ENCODE measurements around the gene CTRB2. TPM values are rescaled to one million over a fixed set of nuclear protein-coding genes. Genes with fewer than 3 reads are reported as not detected.

Gene CTRB2
- total RNA-seq = not detected in 2 replicates

DNA sequence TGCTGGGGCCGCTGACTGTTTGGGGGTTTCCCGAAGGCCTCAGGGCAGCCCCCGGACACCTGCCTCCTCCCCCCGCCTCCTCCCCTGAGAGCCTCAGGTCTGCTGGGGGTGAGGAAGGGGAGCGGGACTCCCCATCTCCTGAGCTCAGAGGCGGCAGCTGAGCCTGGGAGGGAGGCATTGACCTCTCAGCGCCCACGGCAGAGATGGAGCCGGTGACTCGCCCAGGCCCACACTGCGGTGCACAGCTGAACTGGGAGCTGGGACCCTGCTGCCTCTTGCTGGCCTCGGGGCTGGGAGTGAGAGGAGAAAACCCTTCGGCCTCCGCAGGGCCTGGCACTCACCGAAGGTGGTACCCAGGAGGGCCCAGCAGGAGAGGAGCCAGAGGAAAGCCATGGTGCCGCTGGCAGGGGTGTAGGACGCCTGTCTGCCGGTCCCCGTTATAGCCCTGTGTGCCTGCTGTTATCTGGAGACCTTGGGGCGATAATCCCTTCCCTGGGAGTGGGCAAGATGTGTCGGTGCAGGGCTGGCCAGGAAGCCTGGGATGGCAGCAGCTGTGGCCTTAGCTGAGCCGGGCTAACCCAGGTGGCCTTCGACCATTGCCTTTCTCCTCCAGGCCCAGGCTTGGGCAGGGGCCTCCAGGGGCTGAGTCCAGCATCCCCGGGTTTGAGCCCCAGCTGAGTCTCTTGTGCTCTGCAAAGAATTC, at the start of gene CTRB2:
Gene CTRB2 (minus strand): TSS at position 413 of the 703 bp plus-strand sequence. CDS start 20 bp downstream, at position 393.
- H3K4me3 ChIP-seq (ENCODE audit: low read depth, low read length) = no peak within 1 kb of the TSS
- TF ChIP-seq, protein P1, sequence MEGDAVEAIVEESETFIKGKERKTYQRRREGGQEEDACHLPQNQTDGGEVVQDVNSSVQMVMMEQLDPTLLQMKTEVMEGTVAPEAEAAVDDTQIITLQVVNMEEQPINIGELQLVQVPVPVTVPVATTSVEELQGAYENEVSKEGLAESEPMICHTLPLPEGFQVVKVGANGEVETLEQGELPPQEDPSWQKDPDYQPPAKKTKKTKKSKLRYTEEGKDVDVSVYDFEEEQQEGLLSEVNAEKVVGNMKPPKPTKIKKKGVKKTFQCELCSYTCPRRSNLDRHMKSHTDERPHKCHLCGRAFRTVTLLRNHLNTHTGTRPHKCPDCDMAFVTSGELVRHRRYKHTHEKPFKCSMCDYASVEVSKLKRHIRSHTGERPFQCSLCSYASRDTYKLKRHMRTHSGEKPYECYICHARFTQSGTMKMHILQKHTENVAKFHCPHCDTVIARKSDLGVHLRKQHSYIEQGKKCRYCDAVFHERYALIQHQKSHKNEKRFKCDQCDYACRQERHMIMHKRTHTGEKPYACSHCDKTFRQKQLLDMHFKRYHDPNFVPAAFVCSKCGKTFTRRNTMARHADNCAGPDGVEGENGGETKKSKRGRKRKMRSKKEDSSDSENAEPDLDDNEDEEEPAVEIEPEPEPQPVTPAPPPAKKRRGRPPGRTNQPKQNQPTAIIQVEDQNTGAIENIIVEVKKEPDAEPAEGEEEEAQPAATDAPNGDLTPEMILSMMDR (conservative IDR thresholded peaks at IDR 0.05; ENCODE audit: low read depth, low read length) = no peak
- no peak for DNase-seq (ENCODE audit: low read depth)

DNA sequence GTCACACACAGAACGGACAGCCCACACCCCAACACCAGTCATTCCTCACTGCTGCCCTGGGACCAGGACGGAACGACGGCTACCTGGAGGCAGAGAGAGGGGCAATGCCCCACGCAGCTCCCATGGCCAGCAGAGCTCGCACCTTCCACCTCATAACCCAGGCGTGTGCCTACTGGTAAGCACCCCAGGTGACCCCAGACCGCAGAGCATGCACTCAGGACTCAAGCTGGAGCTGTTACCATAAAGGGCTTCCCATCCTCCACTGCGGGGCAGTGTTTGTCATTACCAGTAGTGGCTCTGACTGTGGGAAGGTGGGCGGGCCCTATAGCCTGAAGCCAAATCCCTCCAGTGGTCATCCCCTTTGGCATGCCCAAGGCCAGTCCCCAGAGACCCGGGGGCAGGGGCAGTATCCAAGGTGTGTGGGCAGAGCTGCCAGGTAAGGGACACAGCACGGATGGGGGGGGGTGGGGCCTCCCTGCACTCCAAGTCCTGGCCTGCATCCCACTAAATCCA, 49.2 kb upstream of the CTRB2 start:
- TF ChIP-seq, protein P1 (conservative IDR thresholded peaks at IDR 0.05; ENCODE audit: low read depth, low read length) = no peak
- DNase-seq (ENCODE audit: low read depth) = no peak
- H3K4me3 ChIP-seq (ENCODE audit: low read depth, low read length) = no peak overlapping the region

DNA sequence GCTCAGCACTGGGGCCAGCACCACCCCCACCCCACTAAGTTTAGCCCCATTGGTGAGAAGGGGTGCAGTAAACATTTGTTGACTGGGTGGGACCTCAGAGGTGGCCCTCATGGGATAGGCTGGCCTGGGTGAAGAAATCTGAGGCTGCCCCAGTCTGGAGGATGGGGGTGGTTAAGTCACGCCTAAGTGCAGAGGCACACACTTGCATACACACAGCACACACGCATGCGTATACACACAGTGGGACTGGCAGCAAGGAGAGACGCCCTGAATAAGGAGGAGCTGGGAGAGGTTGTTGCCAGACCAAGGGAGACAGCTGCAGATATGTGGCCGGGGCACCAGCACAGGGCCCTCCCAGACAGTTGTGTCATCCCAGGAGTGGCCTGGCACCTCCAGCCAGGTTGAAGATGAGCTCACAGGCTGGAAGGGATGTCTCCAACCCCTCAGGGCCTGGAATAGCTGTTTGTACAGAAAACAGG, 47.4 kb upstream of the CTRB2 start:
- TF ChIP-seq, protein P1 (conservative IDR thresholded peaks at IDR 0.05; ENCODE audit: low read depth, low read length) = no peak
- DNase-seq (ENCODE audit: low read depth) = no peak

DNA sequence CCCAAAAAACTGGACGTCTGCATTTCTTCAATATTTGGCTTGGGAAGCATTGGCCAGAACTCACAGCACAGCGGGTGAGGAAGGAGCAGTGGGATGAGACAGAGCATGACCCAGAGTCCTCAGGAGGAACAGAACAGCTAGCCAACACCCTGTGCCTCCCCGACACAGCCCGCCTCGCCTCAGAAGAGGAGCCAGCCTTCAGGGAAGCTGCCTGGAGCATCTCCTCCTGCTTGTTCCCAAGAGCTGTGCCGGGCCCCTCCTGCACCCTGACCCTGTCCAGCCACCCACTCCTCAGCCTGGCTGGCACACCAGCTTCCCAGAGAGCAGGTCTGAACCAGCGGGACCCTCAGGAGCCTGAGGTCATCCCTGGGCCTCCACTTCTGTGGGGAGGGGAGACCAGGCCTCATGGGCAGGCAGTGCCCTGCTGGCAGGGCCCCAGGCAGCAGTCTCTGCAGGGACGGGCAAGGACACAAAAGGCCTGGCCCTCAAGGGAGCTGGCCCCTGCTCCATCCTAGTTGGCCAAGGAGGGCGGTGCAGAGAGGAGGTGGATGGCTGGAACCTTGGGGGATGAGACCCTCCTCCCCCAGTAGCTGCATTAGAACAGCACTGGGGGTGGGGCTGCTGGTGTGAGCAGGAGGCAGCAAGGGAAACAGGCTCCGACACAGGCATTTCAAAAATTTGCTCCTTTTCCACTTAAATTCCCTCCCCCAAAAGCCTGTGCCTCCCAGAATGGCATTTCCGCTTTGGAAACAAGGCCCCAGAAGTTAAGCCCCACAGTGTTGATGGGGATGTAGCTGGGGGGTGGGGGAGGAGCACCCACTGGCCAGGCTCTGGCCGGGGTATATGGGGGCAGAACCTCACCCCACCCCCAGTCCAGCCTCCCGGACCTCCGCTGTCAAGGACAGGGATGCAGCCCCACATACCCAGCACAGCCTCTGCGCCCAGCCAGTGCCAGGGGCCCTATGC, 46.3 kb upstream of the CTRB2 start:
- no peak for DNase-seq (ENCODE audit: low read depth)
- no peak overlapping the region for H3K4me3 ChIP-seq (ENCODE audit: low read depth, low read length)
- TF ChIP-seq, protein P1 (conservative IDR thresholded peaks at IDR 0.05; ENCODE audit: low read depth, low read length) = no peak

More for the DNA sequence above, 47.4 kb upstream of the CTRB2 start:
- H3K4me3 ChIP-seq (ENCODE audit: low read depth, low read length) = no peak overlapping the region

DNA sequence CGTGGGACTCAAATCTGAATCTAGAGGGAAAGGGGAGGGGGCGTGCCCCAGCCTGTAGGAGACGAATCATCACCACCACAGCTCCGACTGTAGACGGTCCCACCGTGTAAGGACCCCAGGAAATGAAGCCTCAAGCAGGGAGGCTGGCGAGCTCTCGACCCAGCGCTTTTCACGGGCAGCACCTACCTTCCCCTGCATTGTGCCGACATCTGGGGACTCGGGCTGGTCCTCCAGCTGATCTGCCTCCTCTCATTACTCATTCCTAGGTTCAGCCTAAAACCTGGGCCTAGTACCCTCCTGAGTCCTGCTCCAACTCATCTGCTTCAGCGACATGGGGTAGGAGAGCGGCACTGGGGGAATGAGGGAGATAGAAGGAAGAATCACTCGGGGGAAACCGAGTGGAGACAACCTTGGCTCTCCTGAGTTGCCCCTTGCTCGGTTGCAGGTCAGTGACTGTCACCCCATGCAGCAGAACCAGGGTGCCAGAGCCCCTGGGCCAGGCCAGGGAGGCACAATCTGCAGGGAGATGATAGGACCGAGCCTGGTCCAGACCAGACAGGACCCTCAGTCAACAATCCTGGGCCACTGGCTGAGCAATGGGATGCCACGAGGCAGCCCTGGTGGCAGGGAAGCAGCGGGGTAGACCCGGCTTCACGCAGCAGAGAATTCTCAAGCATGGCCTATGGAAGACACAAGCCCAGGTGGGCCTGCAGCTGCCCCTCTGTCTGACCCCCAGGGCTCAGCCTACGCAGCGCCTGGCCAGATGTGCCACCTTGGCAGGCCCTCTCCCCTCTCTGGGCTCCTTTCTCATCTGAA, 45.3 kb upstream of the CTRB2 start:
- TF ChIP-seq, protein P1 (conservative IDR thresholded peaks at IDR 0.05; ENCODE audit: low read depth, low read length) = no peak
- DNase-seq (ENCODE audit: low read depth) = no peak
- peak overlapping the region; percentile 17 for H3K4me3 ChIP-seq (ENCODE audit: low read depth, low read length)

Data from epithelial cell of proximal tubule (primary cell).